Stomach smooth muscle (tissue), 2 donors: ENCODE results near the gene RAPGEF1.

Experiments used
- H3K27ac ChIP-seq: one replicate; pipeline ENCODE4 v1.7.0; 2013; ENCODE audit warnings: mild to moderate bottlenecking, low read length, inconsistent platforms
- H3K27me3 ChIP-seq, 2 donors: one replicate each; pipeline ENCODE4 v1.7.0; 2013; ENCODE audit warnings: low read length in 2 of 2; ENCODE audit not compliant: insufficient read depth in 2 of 2, control insufficient read depth in 1 of 2
- H3K36me3 ChIP-seq, 2 donors: one replicate each; pipeline ENCODE4 v1.7.0; 2013; ENCODE audit warnings: low read length in 2 of 2; ENCODE audit not compliant: control insufficient read depth in 2 of 2, insufficient read depth in 2 of 2
- H3K4me1 ChIP-seq: one replicate; pipeline ENCODE4 v1.7.0; 2013; ENCODE audit warnings: low read length; ENCODE audit not compliant: control insufficient read depth, insufficient read depth
- H3K4me3 ChIP-seq, 2 donors: one replicate each; pipeline ENCODE4 v1.7.0; 2013; ENCODE audit warnings: low read length in 2 of 2
- H3K9ac ChIP-seq, 2 donors: one replicate each; pipeline ENCODE4 v1.7.0; 2013; ENCODE audit warnings: low read length in 2 of 2, mild to moderate bottlenecking in 1 of 2
- H3K9me3 ChIP-seq, 2 donors: one replicate each; pipeline ENCODE4 v1.7.0; 2013; ENCODE audit warnings: low read length in 2 of 2; ENCODE audit not compliant: control insufficient read depth in 2 of 2
- donor health status: healthy.
- donor health status: Pancreatic carcinoma.

The RAPGEF1 gene

DNA sequence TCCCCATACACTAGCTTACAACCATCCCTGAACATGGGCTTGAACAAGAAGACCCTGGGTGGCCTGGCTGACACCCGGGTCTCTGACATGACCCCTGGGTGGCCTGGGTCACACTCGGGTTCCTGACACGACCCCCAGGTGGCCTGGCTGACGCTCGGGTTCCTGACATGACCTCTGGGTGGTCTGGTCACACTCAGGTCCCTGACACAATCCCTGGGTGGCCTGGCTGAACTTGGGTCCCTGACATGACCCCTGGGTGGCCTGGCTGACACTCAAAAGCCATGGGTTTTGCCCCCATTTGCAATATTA lies 156.6 kb downstream of the RAPGEF1 start:
- Histone ChIP-seq H3K9ac (no peak overlapping the region), H3K36me3 (peaks cover 37 to 51% of the 10 kb centered on the region in 2 donors), H3K9me3 (no peaks in the 10 kb centered on the region), H3K4me1 (no peaks in the 10 kb centered on the region), H3K27me3 (no peaks in the 10 kb centered on the region), H3K27ac (no peak overlapping the region), H3K4me3 (no peak overlapping the region)

- peaks cover 36 to 48% of the 10 kb centered on the region in 2 donors for H3K36me3 ChIP-seq
Observed at GRCh38 chr9:131582466-131583336, 157.2 kb downstream of the RAPGEF1 start.

GRCh38 chr9:131582056-131582455 lies 157.8 kb downstream of the RAPGEF1 start:
- Histone ChIP-seq H3K27me3 (no peaks in the 10 kb centered on the region), H3K9ac (no peak overlapping the region), H3K36me3 (peaks cover 35 to 46% of the 10 kb centered on the region in 2 donors), H3K4me1 (no peaks in the 10 kb centered on the region), H3K27ac (no peak overlapping the region), H3K4me3 (no peak overlapping the region), H3K9me3 (no peaks in the 10 kb centered on the region)

More at GRCh38 chr9:131582466-131583336, 157.2 kb downstream of the RAPGEF1 start:
- H3K9ac ChIP-seq: no peak overlapping the region
- no peaks in the 10 kb centered on the region for H3K27me3 ChIP-seq
- H3K4me3 ChIP-seq: no peak overlapping the region
- H3K9me3 ChIP-seq: no peaks in the 10 kb centered on the region
- no peak overlapping the region for H3K27ac ChIP-seq
- no peaks in the 10 kb centered on the region for H3K4me1 ChIP-seq

GRCh38 chr9:131580358-131580757 lies 159.5 kb downstream of the RAPGEF1 start:
- H3K4me1 ChIP-seq: no peaks in the 10 kb centered on the region
- H3K27me3 ChIP-seq: no peaks in the 10 kb centered on the region
- peaks cover 32 to 45% of the 10 kb centered on the region in 2 donors for H3K36me3 ChIP-seq
- H3K9ac ChIP-seq: no peak overlapping the region
- H3K27ac ChIP-seq: no peak overlapping the region
- no peaks in the 10 kb centered on the region for H3K9me3 ChIP-seq
- no peak overlapping the region for H3K4me3 ChIP-seq

DNA sequence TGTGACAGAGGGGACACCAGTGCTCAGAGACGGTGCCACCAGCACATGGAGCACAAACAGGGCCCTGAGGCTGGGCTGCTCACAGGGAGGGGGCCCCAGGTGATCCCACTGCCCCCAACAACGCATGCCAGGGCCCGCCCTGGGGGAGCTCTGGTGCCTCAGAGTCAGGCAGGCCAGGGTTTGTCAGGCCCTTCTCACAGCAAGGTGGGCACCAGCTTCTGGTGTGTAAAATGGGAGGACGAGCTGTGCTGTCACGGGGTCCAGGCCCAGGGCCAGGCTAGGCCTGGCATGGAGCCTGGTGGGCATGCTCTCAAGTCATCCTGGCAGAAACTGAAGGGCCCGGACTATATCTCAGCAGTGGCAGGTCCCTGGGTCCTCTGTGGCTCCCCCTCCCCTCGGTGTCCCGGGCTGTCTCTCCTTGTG lies 160.1 kb downstream of the RAPGEF1 start:
- Histone ChIP-seq H3K27ac (no peak overlapping the region), H3K4me3 (no peak overlapping the region), H3K27me3 (no peaks in the 10 kb centered on the region), H3K9ac (no peak overlapping the region), H3K4me1 (no peaks in the 10 kb centered on the region), H3K36me3 (peaks cover 31 to 41% of the 10 kb centered on the region in 2 donors), H3K9me3 (no peaks in the 10 kb centered on the region)

DNA sequence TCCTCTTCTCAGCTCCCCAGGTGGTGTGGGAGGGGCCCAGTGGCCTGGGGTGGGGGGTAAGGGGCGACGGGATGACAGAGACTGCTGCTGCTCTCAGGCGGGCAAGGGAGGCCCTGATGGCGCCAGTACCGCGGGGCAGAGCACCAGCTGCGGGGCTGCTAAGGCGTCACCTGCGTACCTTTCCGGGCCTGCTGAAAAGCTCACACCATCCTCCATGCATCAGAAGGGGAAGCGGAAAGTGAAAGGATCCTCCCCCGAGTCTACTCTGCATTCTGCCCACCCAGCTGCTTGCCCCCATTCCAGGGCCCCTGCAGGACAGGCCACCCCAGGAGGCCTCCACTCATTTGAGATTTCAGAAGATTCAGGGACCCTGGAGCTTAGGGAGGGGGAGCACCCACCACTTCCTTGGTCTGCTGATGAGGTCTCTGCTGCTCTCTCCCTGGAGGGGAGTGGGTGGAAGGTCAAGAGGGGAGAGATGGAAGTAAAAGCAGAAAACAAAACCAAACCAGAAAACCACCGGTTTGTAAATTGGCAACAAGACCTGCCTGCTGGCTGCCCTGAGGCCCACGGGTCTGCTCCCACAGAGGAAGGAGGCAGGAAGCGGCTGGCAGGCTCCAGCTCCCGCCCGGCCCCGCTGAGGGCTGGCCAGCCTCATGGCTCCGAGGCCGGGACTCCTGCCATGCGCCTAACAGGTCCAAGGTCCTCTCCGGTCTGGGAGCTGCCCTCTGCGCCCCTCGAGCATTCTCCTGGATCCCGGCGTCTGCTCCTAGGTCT lies 161.0 kb downstream of the RAPGEF1 start:
- Histone ChIP-seq H3K9me3 (no peaks in the 10 kb centered on the region), H3K27ac (no peak overlapping the region), H3K36me3 (peaks cover 29 to 35% of the 10 kb centered on the region in 2 donors), H3K4me1 (no peaks in the 10 kb centered on the region), H3K27me3 (no peaks in the 10 kb centered on the region), H3K4me3 (no peak overlapping the region), H3K9ac (no peak overlapping the region)

DNA sequence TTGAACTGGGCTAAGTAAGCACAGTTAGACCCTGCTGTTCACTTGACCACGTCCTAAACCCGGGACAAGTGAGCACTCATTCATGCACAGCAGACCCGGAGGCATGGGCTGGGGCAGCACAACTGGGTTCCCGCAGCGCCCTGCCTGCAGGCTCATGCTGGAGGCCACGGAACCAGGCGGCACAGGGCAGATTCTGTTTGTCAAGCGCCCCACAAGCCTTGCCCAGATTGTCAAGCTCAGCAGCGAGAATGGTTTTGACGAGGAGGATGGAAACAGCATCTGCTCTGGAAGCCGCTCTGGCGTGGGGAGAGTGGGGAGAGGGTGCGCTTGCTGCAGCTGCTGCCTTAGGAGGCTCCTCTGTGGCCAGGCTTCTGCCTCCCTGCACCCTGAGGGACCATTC lies 161.9 kb downstream of the RAPGEF1 start:
- no peaks in the 10 kb centered on the region for H3K9me3 ChIP-seq
- H3K27me3 ChIP-seq: no peaks in the 10 kb centered on the region
- no peak overlapping the region for H3K9ac ChIP-seq
- H3K4me1 ChIP-seq: no peaks in the 10 kb centered on the region
- no peak overlapping the region for H3K27ac ChIP-seq
- H3K36me3 ChIP-seq: peaks cover 28 to 29% of the 10 kb centered on the region in 2 donors
- H3K4me3 ChIP-seq: no peak overlapping the region

- Histone ChIP-seq H3K4me1 (no peaks in the 10 kb centered on the region), H3K9me3 (no peaks in the 10 kb centered on the region), H3K36me3 (peaks cover 23 to 30% of the 10 kb centered on the region in 2 donors), H3K9ac (no peak overlapping the region), H3K27ac (no peak overlapping the region), H3K27me3 (no peaks in the 10 kb centered on the region), H3K4me3 (no peak overlapping the region)
Observed at GRCh38 chr9:131577005-131578000, 162.6 kb downstream of the RAPGEF1 start.

- Histone ChIP-seq H3K9me3 (no peaks in the 10 kb centered on the region), H3K4me3 (no peak overlapping the region), H3K4me1 (no peaks in the 10 kb centered on the region), H3K36me3 (peaks cover 16 to 27% of the 10 kb centered on the region in 2 donors), H3K27ac (no peak overlapping the region), H3K27me3 (no peaks in the 10 kb centered on the region), H3K9ac (no peak overlapping the region)
Observed at GRCh38 chr9:131575946-131576853, 163.7 kb downstream of the RAPGEF1 start.
